C4-2B (cell line): Measurements from ENCODE around the gene ASCC3.

Experiments
- ZFX ChIP-seq: fragments of 450-650 bp; IDR thresholded peaks from 2 replicates; pipeline ENCODE4 v1.6.1; 2017
- TF ChIP-seq, protein P1 (sequence below): fragments of 450-650 bp; conservative IDR thresholded peaks from 2 replicates; pipeline ENCODE4 v1.5.1; 2017; ENCODE audit warnings: mild to moderate bottlenecking

DNA sequence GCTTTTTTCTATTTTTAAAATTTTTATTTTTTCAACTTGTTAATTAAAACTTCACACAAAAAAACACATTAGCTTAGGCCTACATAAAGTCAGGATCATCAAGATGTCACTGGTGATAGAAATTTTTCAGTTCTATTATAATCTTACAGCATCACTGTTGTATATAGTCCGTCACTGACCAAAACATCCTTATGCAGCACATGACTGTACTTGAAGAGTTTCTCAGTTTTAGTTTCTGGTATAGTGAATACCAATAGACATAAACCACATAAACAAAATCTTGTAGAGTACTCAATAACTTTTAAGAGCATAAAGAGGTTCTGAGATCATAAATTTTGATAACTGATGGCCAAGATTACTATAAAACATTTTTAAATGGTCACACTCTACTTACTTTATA is 71.8 kb downstream of the ASCC3 start:
- TF ChIP-seq, protein P1, sequence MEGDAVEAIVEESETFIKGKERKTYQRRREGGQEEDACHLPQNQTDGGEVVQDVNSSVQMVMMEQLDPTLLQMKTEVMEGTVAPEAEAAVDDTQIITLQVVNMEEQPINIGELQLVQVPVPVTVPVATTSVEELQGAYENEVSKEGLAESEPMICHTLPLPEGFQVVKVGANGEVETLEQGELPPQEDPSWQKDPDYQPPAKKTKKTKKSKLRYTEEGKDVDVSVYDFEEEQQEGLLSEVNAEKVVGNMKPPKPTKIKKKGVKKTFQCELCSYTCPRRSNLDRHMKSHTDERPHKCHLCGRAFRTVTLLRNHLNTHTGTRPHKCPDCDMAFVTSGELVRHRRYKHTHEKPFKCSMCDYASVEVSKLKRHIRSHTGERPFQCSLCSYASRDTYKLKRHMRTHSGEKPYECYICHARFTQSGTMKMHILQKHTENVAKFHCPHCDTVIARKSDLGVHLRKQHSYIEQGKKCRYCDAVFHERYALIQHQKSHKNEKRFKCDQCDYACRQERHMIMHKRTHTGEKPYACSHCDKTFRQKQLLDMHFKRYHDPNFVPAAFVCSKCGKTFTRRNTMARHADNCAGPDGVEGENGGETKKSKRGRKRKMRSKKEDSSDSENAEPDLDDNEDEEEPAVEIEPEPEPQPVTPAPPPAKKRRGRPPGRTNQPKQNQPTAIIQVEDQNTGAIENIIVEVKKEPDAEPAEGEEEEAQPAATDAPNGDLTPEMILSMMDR = no peak
- no peak for TF ChIP-seq ZFX
